SK-N-SH (cell line): ENCODE data around the gene SPG7. TPM values are rescaled to one million over a fixed set of nuclear protein-coding genes. Genes with fewer than 3 reads are reported as not detected.
"Not testable (repeated sequence)": the region's sequence is repeated elsewhere in the genome, so short reads cannot be mapped to it uniquely, and the experiment has no call there.

Experiments
- CTCF ChIA-PET: fragments of 300-600, 350-600 bp; formaldehyde crosslinking; extraction: SDS; loops from one replicate; lab custom pipeline; 2021; lab: Yijun Ruan, JAX
- POLR2A ChIA-PET: fragments of 350-600 bp; sonication (Branson Sonifier 250); formaldehyde crosslinking; extraction: SDS; loops from one replicate; lab custom pipeline; 2020; ENCODE audit warnings: antibody characterized with exemption, inconsistent platforms; lab: Yijun Ruan, JAX
- DNase-seq: peaks from one replicate; pipeline ENCODE4 v3.0.0; 2012
- H2AFZ ChIP-seq: fragments of 200-600 bp; sonication (generic); 2 replicates; pipeline ENCODE4 v1.8.1; 2016; ENCODE audit warnings: antibody characterized with exemption, mild to moderate bottlenecking, low read depth
- H3F3A ChIP-seq: fragments of 200-600 bp; sonication (generic); replicated peaks from 2 replicates; pipeline ENCODE3; 2016; ENCODE audit warnings: antibody characterized with exemption, mild to moderate bottlenecking; ENCODE audit not compliant: insufficient read depth
- H3K27ac ChIP-seq, 2 experiments: fragments of 200-500 bp in 1 of 2; fragments of 200-600 bp in 1 of 2; sonication (Bioruptor generic) in 1 of 2; sonication (generic), shearing (Covaris generic) in 1 of 2; 2 replicates each; pipeline versions ENCODE4 v1.5.1 to v1.6.1; 2014 to 2016; ENCODE audit warnings: low read depth in 2 of 2, inconsistent platforms in 1 of 2, low read length in 1 of 2, mild to moderate bottlenecking in 1 of 2, mixed read lengths in 1 of 2
- H3K27me3 ChIP-seq: fragments of 200-600 bp; sonication (generic), shearing (Covaris generic); 2 replicates; pipeline ENCODE4 v1.6.1; 2016; ENCODE audit warnings: mixed run types; ENCODE audit not compliant: insufficient read depth
- H3K36me3 ChIP-seq, 2 experiments: fragments of 200-500 bp in 1 of 2; fragments of 200-600 bp in 1 of 2; sonication (Bioruptor generic) in 1 of 2; sonication (generic) in 1 of 2; replicated peaks in 1 of 2; 2 replicates each; pipeline versions ENCODE3 to v1.5.1; 2014 to 2016; ENCODE audit warnings: low read length in 1 of 2, mild to moderate bottlenecking in 1 of 2; ENCODE audit not compliant: insufficient read depth in 2 of 2, control insufficient read depth in 1 of 2
- H3K4me1 ChIP-seq, 2 experiments: fragments of 200-500 bp in 1 of 2; fragments of 200-600 bp in 1 of 2; sonication (Bioruptor generic) in 1 of 2; sonication (generic), shearing (Covaris generic) in 1 of 2; 2 replicates each; pipeline versions ENCODE4 v1.5.1 to v1.6.1; 2014 to 2016; ENCODE audit warnings: low read depth in 1 of 2, low read length in 1 of 2, mixed run types in 1 of 2; ENCODE audit not compliant: insufficient read depth in 2 of 2, control insufficient read depth in 1 of 2
- H3K4me2 ChIP-seq: fragments of 200-600 bp; sonication (generic), shearing (Covaris generic); 2 replicates; pipeline ENCODE4 v1.6.1; 2017; ENCODE audit warnings: mixed run types
- H3K4me3 ChIP-seq, 2 experiments: fragments of 200-500 bp in 1 of 2; fragments of 200-600 bp in 1 of 2; sonication (Bioruptor generic) in 1 of 2; sonication (generic), shearing (Covaris generic) in 1 of 2; 2 replicates each; pipeline versions ENCODE4 v1.5.1 to v1.8.1; 2014 to 2016; ENCODE audit warnings: low read depth in 2 of 2, inconsistent platforms in 1 of 2, low read length in 1 of 2, mild to moderate bottlenecking in 1 of 2, mixed read lengths in 1 of 2, moderate library complexity in 1 of 2
- H3K79me2 ChIP-seq: fragments of 200-600 bp; sonication (generic); 2 replicates; pipeline ENCODE4 v1.8.1; 2017; ENCODE audit warnings: mild to moderate bottlenecking; ENCODE audit not compliant: insufficient read depth
- H3K9ac ChIP-seq: fragments of 200-600 bp; sonication (generic); 2 replicates; pipeline ENCODE4 v1.6.1; 2017; ENCODE audit warnings: mixed run types
- H3K9me2 ChIP-seq: fragments of 200-600 bp; sonication (generic); 2 replicates; pipeline ENCODE4 v1.6.1; 2017; ENCODE audit warnings: mixed run types
- H3K9me3 ChIP-seq: fragments of 200-600 bp; sonication (generic); 2 replicates; pipeline ENCODE4 v1.6.1; 2017; ENCODE audit warnings: mixed run types, mild to moderate bottlenecking, moderate library complexity
- H4K20me1 ChIP-seq: fragments of 200-600 bp; sonication (generic); 2 replicates; pipeline ENCODE4 v1.6.1; 2017; ENCODE audit warnings: mild to moderate bottlenecking, mixed run types; ENCODE audit not compliant: insufficient read depth
- CHD2 ChIP-seq: fragments of 150-350 bp; IDR thresholded peaks from 2 replicates; pipeline ENCODE4 v1.6.1; 2018; ENCODE audit warnings: low read length; ENCODE audit not compliant: partially characterized antibody
- EP300 ChIP-seq, 2 experiments: IDR thresholded peaks; 2 replicates each; pipeline versions ENCODE4 v1.4.0 to v1.6.1; 2012; ENCODE audit warnings: borderline replicate concordance in 1 of 2, low read depth in 1 of 2, low read length in 1 of 2
- FOSL2 ChIP-seq: IDR thresholded peaks from 2 replicates; pipeline ENCODE4 v1.4.0; 2012; ENCODE audit warnings: low read depth, mild to moderate bottlenecking, moderate library complexity, borderline replicate concordance
- FOXJ3 ChIP-seq: sonication (generic); formaldehyde crosslinking; IDR thresholded peaks from 2 replicates; pipeline ENCODE4 v1.5.1; 2020; ENCODE audit warnings: mild to moderate bottlenecking, missing genetic modification reagents
- FOXM1 ChIP-seq: IDR thresholded peaks from 2 replicates; pipeline ENCODE4 v1.4.0; 2012; ENCODE audit warnings: low read depth, mild to moderate bottlenecking
- GATA2 ChIP-seq: sonication (generic); formaldehyde crosslinking; IDR thresholded peaks from 2 replicates; pipeline ENCODE4 v1.5.0; 2020; ENCODE audit warnings: mild to moderate bottlenecking, missing genetic modification reagents
- IRF3 ChIP-seq: fragments of 150-350 bp; IDR thresholded peaks from 2 replicates; pipeline ENCODE4 v1.6.1; 2016; ENCODE audit warnings: mild to moderate bottlenecking, low read depth, low read length
- JUND ChIP-seq: IDR thresholded peaks from 2 replicates; pipeline ENCODE4 v1.4.0; 2012
- MXI1 ChIP-seq: IDR thresholded peaks from 2 replicates; pipeline ENCODE4 v1.6.1; 2012; ENCODE audit warnings: mild to moderate bottlenecking, low read depth, low read length, improper control_type of control experiment
- NFIC ChIP-seq: IDR thresholded peaks from 2 replicates; pipeline ENCODE4 v1.4.0; 2012; ENCODE audit warnings: borderline replicate concordance
- NRF1 ChIP-seq: IDR thresholded peaks from 2 replicates; pipeline ENCODE4 v1.6.1; 2012; ENCODE audit warnings: low read depth, mild to moderate bottlenecking, low read length
- RAD21 ChIP-seq: IDR thresholded peaks from 2 replicates; pipeline ENCODE4 v1.6.1; 2012; ENCODE audit warnings: mild to moderate bottlenecking, low read length
- RFX5 ChIP-seq: IDR thresholded peaks from 2 replicates; pipeline ENCODE4 v1.6.1; 2012; ENCODE audit warnings: mild to moderate bottlenecking, improper control_type of control experiment, low read length
- RXRA ChIP-seq: IDR thresholded peaks from 2 replicates; pipeline ENCODE4 v1.4.0; 2012; ENCODE audit warnings: low read depth, mild to moderate bottlenecking, borderline replicate concordance
- SMC3 ChIP-seq: IDR thresholded peaks from 2 replicates; pipeline ENCODE4 v1.6.1; 2012; ENCODE audit warnings: low read depth, low read length, improper control_type of control experiment
- TAF1 ChIP-seq: IDR thresholded peaks from 2 replicates; pipeline ENCODE4 v1.6.1; 2012; ENCODE audit warnings: low read depth, mild to moderate bottlenecking, low read length, moderate library complexity, borderline replicate concordance
- TCF12 ChIP-seq: IDR thresholded peaks from 2 replicates; pipeline ENCODE4 v1.4.0; 2012
- TEAD4 ChIP-seq: IDR thresholded peaks from 2 replicates; pipeline ENCODE4 v1.4.0; 2012; ENCODE audit warnings: mild to moderate bottlenecking, borderline replicate concordance; ENCODE audit not compliant: insufficient read depth
- USF2 ChIP-seq: fragments of 150-350 bp; IDR thresholded peaks from 2 replicates; pipeline ENCODE4 v1.6.1; 2017; ENCODE audit warnings: antibody characterized with exemption, low read length, low read depth, borderline replicate concordance
- WGBS: methylation state at CpG from one replicate; pipeline ENCODE4 v1.1.6; 2017; ENCODE audit warnings: low lambda C conversion rate; 5-methylcytosine and 5-hydroxymethylcytosine counted together
- polyA plus RNA-seq, 3 experiments: library from polyadenylated mRNA; depleted of rRNA; stranded (reverse); fragments of >200 nt; gene quantifications; 2 replicates each; pipeline ENCODE4 v1.2.3, GENCODE V29; 2012

Gene SPG7
- polyA plus RNA-seq, 1 of the 3 experiments (the other 2 are of a cell fraction): 100 TPM

- H3K4me2 ChIP-seq, H3K27me3 ChIP-seq, DNase-seq, H3K9me2 ChIP-seq, H3K9me3 ChIP-seq, POLR2A ChIA-PET, CTCF ChIA-PET, H2AFZ ChIP-seq, H3K4me3 ChIP-seq, H3K36me3 ChIP-seq, H3K9ac ChIP-seq, H3K27ac ChIP-seq: not testable (repeated sequence)
- WGBS: 86% methylated on average over 2 of the region's 5 CpGs
- peaks cover 12% of the 10 kb centered on the region for H3F3A ChIP-seq
- peaks cover 84% of the 10 kb centered on the region for H4K20me1 ChIP-seq
- H3K4me1 ChIP-seq: peaks cover 4 to 15% of the 10 kb centered on the region in 2 experiments; a peak in 3 of 4 replicates
- peaks cover 99% of the 10 kb centered on the region for H3K79me2 ChIP-seq
Observed at GRCh38 chr16:89463312-89463711, 44.9 kb upstream of the SPG7 start.

GRCh38 chr16:89466920-89467319 lies 41.3 kb upstream of the SPG7 start:
- POLR2A ChIA-PET: no interaction called here
- CTCF ChIA-PET: no interaction called here

More at GRCh38 chr16:89466920-89467319, 41.3 kb upstream of the SPG7 start:
- Histone ChIP-seq H3K4me2 (no peak overlapping the region), H2AFZ (no peak overlapping the region), H3K27me3 (no peaks in the 10 kb centered on the region), H3F3A (peaks cover 10% of the 10 kb centered on the region), H3K9me2 (no peaks in the 10 kb centered on the region), H3K9ac (no peak overlapping the region), H3K4me1 (peaks cover 7 to 12% of the 10 kb centered on the region in 2 experiments; a peak in 2 of 4 replicates), H3K27ac (no peak overlapping the region), H4K20me1 (peaks cover 88% of the 10 kb centered on the region), H3K79me2 (peaks cover 99% of the 10 kb centered on the region), H3K36me3 (peaks cover 0 to 4% of the 10 kb centered on the region in 2 experiments), H3K4me3 (no peak overlapping the region), H3K9me3 (no peaks in the 10 kb centered on the region)
- TF ChIP-seq FOXJ3 (CRISPR knock-in tag): no peak
- no peak for TF ChIP-seq USF2
- TF ChIP-seq TAF1: no peak
- no peak for TF ChIP-seq CHD2
- TF ChIP-seq RXRA: no peak
- TF ChIP-seq FOXM1: no peak
- TF ChIP-seq EP300 (IDR thresholded peaks at IDR 0.05; ENCODE audit: borderline replicate concordance in 1 of 2, low read depth in 1 of 2, low read length in 1 of 2): no peak
- no peak for TF ChIP-seq MXI1
- no peak for TF ChIP-seq RFX5
- no peak for TF ChIP-seq SMC3
- TF ChIP-seq NFIC: no peak
- no peak for TF ChIP-seq NRF1
- TF ChIP-seq TEAD4: no peak
- TF ChIP-seq JUND: no peak
- no peak for TF ChIP-seq RAD21
- TF ChIP-seq GATA2: no peak
- TF ChIP-seq IRF3: no peak
- no peak for TF ChIP-seq FOSL2
- no peak for TF ChIP-seq TCF12
- DNase-seq: no peak
- WGBS: 92% methylated on average over 5 of the region's 5 CpGs
